Ureter (tissue), 1 donor: ENCODE data around the gene ANXA8. TPM values are rescaled to one million over a fixed set of nuclear protein-coding genes. Genes with fewer than 3 reads are reported as not detected.
"Not testable (repeated sequence)": the region's sequence is repeated elsewhere in the genome, so short reads cannot be mapped to it uniquely, and the experiment has no call there.

Experiments used
- DNase-seq: peaks from one replicate; pipeline ENCODE4 v3.0.0-alpha.2; 2020; ENCODE audit warnings: low spot score
- total RNA-seq: library from RNA; stranded (reverse); gene quantifications from one replicate; pipeline ENCODE4 v1.2.4, GENCODE V29; 2023
- donor health status: DM: yes; HTN: yes; CAD: no.

The ANXA8 gene
- total RNA-seq, 1 donor from 2014 or later: 137 TPM

DNA sequence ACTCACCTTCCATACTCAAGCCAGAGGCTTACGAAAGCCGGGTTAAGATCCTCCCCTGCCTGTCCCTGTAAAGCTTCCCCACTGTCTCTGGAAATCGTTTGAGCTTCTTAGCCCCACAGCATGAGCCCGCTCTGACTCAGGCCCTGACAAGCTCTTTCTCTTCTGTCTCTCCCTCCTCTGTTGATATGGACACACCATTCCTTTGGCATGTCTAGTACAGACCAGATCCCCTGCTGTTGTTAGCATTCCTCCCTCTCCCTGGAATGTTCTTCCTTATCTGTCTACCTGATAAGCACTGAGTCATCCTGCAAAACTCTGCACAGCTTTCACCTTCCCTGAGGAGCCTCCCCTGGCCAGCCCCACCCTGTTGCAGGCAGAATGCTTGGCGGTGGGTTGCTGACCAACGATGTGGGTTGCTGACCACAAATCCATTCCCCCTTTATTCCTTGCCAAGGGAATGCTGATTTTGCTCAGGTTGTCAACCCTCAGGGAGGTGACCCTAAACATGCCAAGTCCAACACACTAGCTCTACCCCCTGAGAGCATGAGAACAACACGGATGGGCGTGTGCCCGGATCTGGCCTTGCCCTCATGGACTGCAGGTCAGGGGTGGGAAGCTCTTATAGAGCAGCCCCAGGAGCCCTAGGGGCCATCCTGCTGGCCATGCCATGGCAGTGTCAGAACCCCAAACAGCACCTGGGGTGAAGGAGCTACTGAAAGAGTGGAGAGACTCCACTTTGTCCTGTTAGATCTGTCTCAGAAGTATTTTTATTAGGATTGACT, 21.1 kb downstream of the ANXA8 start:
- not testable (repeated sequence) for DNase-seq

DNA sequence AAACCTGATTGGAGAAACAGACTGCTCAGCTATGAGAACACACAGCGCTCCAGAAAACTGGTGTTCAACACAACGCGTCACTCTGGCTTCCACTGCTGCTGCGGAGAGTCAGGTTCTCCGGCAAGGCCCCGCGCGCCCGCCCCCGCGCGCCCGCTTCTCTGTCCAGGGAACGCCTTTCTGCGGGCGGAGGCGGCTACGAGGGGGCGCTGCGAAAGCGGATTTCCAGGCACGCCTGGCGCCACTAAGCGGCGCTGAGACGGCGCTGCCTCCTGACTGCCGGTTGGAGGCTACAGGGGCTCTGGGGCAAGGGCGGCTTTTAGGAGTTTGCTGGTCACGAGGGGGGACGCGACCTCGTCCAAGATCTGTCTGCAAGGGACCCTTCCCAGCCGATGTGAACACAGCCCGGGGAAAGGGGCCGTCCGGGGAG, 22.6 kb downstream of the ANXA8 start:
- DNase-seq: not testable (repeated sequence)

DNA sequence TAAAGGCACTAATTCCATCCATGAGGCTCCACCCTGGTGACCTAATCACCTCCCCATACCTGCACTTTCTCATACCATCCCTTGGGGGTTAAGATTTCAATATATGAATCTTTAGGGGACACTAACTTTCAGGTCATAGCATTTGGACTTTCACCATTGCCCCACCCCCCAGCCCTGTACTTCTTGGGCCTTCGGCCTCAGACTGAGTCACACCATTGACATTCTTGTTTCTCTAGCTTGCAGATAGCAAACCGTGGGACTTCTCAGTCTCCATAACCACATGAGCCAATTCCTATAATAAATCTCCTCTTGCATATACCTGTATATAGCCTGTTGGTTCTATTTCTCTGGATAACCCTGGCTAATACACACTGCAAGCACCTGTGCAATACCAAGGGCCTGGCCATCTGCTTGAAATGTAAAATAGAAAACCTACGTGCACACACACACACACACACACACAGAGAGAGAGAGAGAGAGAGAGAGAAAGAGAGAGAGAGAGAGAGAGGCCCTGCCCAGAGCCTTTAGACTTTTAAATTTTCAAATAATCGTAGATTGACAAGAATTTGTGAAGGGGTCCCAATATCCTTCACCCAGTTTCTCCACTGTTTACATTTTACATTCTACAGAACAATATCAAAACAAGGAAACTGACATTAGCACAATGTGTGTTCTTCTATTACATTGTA, 25.3 kb downstream of the ANXA8 start:
- DNase-seq: no peak

DNA sequence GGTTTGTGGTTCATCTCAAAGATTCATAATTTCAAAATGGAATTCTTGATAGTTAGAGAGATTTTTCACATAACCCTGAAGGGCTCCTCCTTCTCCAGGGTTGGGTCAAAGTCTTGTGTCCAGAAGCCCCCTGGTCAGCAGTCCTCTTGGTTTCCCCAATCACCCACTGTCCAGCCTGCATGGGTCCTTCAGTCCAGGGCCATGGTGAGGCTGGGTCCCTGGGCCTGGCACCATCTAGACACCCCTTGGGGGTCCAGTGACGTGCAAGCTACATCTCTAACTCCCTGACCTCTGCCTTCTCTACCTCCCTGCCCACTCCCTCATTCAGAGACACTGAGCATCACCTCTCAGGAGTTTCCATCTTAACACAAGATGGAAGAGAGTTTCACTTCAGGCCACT, 26.1 kb downstream of the ANXA8 start:
- no peak for DNase-seq

DNA sequence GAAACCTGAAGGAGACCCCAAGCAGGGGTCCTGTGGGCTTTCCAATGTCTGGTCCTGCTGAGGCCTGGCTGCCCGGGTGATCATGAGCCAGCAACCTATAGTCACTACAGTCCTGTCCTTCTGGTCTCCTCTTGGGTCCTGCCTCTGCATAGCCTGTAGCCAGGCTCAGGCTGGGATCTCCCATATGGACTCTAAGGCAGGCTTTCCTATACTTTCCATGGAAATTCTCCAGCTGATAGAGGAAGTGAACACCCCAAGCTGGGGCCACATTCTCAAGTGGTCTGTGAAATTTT, 26.4 kb downstream of the ANXA8 start:
- no peak for DNase-seq

DNA sequence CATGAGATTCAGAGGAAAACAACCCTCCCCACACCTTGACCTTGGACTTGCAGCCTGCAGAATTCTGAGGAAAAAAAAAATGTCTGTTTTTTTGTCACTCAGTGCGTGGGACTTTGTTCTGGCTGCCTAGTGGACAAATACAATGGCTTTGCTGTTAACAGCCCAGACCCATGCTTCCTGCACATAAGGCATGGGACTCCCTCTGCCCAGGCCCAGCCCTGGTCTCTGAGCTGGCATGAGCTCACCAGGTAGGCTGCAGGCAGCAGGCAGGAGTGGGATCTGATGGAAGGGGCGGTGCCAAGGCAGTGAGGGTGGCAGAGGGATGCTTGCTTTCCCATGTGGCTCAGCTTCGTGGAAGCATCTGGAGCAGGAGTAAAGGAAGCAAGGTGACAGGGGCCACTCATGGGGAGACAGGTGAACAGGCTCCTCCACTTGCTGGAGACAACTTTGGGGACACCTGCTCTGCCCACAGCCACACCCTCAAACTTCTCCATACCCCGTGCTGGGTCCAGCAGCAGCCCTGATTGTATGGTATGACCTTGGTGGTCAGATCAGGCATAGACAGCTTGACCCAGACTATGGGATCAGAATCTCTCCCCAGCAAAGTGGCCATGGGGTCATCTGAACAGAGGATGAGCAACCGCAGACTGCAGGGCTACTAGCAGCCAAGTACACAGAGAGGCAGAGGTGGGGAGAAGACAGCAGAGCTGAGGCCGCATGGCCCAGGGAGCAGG, 27.0 kb downstream of the ANXA8 start:
- DNase-seq: no peak

DNA sequence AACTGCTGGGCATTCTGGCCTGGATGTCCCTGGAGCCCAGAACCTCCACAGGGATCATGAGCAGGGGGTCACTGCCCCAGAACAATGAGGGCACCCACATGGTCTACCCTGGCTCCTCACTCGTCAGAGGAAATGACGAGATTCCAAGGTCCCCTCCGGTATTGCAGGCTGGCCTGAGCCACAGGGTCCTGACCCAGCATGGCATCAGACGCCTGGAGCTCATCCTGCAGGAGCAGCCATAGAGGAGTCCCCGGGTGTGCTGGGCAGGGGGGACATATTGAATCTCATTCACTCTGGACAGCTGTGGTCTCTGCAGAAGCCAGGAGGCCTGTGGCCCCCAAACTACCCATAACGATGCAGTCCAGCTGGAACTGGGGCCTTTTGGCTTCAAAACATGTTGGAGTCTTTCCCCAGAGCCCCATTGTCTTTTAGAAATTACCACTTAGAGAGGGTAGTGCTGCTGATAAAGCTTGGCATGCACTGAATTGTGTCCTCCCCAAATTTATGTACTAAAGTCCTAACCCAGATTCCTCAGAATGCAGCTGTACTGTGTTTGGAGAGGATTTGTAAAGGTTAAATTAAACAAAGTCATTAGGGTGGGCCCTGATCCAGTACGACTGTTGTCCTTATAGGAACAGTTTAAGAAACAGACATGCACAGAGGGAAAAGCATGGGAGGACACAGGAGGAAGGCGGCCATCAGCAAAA, 27.7 kb downstream of the ANXA8 start:
- no peak for DNase-seq

DNA sequence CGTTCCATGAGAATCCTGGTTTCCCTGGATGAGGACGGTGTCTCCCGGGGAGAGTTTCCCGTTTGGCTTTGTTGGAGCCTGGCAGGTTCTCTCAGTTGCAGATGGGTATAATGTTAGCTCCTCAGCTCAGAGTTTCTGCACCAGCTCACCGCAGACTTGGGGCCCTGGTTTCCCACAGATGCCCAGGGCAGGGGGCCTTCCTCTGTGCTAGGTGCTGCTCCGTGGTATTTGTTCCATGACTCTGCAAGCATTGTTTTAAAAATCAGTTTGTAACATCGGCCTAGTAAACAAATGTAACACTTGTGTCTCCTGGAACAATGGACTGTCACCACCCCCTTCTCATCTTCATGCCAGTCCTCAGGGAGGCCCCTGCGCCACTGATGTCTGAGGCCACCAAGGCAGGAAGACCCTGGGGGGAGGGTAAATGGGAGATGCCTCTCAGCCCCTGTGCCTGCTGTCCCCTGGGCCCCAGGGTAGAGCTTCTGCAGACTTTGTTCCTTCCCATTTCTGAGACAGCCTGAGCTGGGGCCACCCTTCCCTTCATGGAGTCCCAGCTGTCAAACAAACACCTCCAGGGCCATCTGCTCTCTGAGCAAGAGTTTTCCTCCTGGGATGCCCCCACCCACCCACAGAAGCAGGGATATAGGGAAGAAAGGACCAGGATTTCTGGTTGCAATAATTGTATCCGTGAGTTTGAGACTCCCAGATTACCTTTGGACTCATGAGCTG, 28.4 kb downstream of the ANXA8 start:
- not testable (repeated sequence) for DNase-seq

DNA sequence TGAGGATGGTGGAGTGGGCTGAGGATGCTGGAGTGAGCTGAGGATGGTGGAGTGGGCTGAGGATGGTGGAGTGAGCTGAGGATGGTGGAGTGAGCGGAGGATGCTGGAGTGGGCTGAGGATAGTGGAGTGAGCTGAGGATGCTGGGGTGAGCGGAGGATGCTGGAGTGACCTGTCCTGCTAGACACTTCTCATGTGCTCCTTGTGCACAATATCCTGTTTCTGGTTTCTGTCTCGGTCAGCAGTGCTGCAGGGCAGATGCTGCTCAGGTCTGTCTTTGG, 29.2 kb downstream of the ANXA8 start:
- no peak for DNase-seq

DNA sequence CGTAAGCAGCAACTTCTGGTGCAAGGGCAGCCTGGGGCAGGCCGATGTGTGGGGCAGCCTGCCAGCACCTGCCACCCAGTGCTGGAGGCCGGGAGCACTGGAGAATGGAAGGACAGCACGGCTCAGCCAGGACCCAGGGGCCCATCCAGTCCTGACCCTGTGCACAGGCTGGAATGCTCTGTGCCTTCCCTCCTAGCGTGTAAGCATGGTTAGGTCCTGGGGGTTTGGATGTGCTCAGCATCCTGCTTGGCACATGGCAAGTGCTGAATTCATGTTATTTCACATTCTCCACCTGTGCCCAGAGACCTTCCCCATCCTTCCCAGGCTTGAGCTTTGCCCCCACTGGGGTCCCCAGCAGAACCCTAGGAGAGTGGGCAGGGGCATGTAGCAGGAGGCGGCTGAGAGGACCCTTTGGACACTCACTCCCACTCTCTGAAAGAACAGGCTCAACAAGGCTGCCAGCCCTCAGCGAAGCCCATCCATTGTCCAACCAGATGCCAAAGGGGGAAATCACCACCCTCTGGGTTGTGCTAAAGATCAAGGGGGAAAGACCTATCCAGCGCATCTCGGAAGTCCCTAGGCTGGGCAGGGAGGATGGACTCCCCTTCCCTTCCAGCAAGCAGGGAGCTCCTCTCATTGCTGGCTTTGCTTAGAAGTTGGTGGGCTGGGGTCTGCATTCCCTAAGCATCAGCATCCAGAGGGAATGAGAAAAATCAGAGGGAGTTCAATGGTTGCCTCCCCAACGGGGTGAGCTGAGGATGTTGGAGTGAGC, 29.7 kb downstream of the ANXA8 start:
- no peak for DNase-seq

DNA sequence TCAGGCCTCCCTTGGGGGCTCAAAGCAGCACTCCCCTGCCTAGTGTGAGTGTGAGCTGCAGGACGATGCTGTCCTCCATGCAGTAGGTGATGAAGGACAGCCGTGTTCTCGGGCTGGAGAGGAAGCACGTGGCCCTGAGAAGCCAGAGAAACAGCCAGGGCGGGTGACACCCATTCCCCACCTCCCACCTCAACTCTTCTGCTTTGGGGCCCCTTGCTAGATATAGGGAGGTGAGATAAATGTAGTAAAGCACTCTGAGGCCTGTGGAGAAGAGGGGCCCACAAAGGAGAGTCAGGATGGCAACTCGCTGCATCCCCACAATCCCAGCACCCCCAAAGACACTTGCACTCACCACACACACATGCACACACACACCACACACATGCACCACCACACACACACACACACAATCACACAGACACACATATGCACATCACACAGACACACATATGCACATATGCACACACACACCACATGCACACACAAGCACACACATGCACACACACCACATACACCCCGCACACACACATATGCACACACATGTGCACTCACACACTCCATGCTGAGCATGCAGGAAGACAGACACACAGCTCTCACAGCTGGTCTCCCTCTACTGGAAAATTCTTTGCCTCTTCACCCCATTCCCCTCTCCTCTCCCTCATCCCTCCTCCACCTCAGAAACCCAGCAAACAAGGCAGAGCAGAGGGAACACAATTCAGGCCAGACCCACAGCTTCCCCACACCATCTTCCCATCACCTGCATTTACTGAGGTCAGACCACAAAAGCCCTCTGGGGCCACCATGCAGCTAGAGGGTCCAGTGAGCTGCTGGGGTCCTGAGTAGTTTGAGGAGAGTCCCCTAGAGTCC, 30.5 kb downstream of the ANXA8 start:
- no peak for DNase-seq

DNA sequence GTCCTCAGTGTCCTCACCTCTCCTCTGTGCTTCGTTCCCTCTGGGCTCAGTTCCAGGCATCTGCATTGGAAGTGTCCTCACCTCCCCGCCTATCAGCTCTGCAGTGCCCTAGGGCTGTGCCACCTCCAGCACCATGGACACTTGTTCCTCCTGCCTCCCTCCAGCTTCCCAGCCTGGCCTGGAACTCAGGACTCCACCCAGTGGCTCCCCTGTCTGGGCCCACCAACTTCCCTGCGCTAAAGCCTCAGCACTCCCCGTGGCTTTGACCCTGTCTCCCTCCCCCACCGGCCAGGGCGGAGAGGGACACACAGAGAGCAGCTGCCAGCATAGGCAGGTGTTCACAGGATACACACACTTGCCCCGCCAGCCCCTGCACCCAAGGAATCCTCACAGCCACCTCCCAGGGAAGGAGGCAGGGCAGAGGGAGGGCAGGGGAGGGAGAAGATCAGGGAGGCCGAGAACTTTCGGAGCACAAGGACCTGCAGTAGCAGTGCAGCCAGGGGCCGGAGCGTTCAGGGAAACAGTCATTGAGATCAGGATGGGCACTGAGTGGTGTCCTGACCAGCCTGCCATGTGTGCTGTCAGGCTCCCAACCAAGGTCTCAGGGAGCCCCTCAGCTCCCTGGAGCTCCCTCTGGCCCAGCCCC, 31.3 kb downstream of the ANXA8 start:
- DNase-seq: no peak

DNA sequence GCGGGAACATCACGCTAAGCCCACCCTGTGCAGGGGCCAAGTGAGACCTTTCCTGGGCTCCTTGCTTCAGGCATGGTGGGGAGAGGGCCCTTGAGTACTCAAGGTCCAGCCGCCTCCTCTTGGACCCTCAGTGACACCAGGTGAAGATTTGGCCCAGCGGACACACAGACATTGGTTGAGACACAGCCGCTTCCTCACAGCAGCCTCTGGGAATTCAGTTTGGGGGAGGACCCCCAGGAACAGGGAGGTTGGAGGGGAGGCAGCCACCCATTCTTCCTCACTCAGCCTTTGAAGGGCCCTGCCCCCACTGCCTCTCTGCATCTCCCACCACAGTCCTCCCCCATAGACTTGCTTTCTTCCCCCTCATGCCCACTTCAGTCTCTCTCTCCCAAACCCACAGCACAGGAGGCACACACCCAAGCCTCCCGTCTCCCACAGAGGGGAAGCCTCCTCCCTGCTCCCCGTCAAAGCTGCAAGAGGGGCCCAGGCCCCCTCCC, 31.9 kb downstream of the ANXA8 start:
- no peak for DNase-seq

DNA sequence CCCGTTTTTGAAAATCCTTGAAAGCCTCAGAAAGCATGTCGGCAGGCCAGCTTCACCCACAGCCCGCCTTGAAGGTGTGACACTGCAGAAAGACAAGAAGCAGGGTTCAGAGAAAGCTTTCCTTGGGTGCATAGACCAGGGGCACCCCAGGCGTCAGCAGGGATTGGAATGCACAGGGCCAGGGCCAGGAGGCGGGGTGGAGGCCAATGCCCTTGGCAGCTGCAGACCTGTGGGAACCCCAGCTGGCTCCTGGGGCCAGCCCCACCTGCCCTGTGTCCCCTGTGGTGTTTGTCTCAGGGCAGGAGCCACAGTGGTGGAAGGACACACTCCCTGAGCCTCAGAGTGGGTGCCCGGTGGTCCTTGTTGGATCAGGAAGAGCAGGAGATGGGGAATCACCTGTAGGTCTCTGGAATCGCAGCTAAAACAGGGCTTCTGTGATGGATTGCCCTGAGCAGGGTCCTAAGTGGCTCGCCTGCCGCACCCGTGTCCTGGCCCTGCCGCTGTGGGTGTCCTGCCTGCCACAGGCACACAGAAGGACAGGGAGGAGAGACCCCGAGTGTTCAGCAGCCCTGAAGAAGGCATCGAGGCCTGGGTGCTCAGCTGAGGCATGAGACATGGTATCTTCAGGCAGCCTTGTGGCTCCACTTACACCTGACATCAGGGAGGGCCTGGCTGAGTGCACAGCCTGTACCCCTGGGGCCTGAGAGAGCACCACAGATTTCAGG, 32.5 kb downstream of the ANXA8 start:
- DNase-seq: no peak

DNA sequence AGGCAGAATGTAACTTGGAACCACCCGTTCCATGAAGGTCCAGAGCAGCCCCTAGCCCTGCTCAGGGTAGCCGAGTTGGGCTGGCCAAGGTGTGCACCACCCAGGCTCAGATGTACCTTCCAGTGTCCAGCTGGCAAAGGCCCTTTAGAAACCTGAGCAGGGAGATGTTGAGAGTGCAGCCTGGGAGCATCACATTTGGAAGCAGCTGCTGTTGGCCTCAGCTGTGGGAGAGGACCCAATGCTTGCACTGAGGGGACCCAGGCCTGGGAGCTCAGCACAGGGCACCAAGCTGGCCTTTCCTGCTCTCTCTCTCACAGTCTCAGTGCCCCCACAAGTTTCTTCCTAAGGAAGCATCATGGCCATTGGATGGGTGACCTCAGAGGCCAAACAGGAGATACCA, 33.5 kb downstream of the ANXA8 start:
- DNase-seq: no peak

DNA sequence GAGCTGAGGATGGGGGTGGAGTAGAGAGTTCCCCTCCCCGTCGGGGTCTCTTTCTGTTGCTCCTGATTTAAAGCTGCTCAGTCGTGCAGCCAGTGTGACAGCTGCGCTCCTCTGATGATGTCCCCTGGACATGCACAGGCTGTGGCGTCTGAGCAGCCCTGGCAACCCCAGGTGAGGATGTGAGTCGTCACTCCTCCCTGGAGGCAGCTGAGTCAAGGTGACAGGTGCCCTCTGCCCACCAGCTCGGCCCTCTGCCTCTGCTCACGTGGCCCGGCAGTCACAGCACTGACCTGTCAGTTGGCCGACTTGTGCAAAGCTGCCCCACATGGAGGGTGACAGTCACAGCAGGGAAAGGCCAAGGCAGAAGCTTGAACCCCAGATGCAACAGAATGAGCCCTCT, 33.9 kb downstream of the ANXA8 start:
- no peak for DNase-seq

DNA sequence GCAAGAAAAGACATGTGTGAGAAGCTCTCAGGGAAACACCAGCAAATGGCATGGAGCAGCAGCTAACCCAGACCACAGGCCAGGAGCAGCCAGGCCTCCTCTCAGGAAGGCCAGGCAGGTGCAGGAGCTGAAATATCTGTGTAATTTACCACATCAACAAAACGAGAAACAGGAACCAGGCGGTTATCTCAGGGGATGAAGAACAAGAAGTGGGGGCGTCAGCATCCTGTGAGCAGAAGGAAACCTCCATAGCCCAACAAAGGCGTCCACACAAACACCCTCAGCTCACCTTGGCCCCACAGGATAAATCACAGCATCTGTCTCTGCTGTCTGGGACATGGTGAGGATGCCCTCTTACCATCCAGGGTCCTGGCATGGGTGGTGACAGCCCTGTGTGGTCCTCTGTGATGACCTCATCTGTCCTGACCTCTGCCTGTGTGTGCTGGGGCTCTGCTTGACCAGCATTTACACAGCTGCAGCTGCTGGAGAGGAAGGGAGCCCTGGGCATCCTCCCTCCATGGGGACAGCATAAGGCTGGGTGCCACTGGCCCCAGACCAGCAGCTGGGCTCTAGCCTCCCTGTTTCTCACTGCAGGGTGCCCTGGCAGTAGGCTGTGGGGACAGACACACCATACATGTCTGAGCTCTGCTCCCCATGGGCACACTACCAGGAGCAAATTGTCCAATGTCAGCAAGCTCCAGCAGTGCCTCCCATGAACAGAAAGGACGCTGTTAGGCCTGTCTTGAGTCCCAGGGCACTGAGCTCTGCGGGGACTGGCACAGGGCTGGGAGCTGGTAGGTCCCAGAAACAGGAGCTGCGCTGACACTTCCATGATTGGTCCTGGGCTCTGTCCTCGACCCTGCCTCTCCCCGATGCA, 34.6 kb downstream of the ANXA8 start:
- DNase-seq: no peak

DNA sequence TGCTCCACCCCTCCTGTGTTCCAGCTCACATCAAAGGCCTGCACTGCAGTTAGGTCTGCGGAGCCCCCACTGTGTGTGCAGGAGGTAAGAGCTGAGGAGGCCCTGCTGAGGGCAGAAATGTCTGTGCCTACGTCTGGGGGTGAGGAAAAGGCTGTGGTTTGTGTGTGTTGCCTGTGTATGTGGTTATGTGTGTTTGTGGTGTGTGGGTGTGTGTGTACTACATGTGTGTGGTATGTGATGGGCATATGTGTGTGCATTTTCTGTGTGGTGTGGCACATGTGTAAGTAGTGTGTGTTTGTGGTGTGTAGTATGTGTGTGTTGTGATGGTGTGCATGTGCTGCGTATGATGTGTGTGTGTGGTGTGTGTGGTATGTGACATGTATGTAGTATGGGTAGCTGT, 36.2 kb downstream of the ANXA8 start:
- no peak for DNase-seq
